Medulla oblongata (tissue), 1 donor: ENCODE measurements around the gene MMP15.
"Not testable (repeated sequence)": the region's sequence is repeated elsewhere in the genome, so short reads cannot be mapped to it uniquely, and the experiment has no call there.

Experiments used
- DNase-seq: peaks from one replicate; pipeline ENCODE4 v3.0.0-alpha.2; 2015; ENCODE audit errors: extremely low spot score

Gene MMP15

GRCh38 chr16:58049232-58050185 lies 24.0 kb downstream of the MMP15 start:
- DNase-seq = no peak

- no peak for DNase-seq
Observed at GRCh38 chr16:58051296-58051695, 25.7 kb downstream of the MMP15 start.

- DNase-seq = no peak
Observed at GRCh38 chr16:58051821-58052603, 26.5 kb downstream of the MMP15 start.

- no peak for DNase-seq
Observed at GRCh38 chr16:58053682-58054005, 28.1 kb downstream of the MMP15 start.

DNA sequence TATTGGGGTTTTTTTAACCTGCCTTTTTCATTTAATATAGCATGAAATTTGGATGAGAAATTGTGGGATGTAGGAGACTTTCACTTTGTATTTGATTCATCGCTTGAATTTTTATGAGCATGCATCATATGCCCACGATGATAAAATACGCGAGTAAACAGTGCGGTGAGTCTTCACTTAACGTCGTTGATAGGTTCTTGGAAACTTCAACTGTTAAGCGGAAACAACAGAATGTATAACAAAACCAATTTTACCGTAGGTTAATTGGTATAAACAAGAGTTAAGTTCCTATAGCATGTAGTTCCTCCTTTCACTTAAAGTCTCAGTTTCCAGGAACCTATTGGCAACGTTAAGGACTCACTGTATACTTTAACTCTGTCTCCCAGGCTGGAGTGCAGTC lies 28.7 kb downstream of the MMP15 start:
- no peak for DNase-seq

DNA sequence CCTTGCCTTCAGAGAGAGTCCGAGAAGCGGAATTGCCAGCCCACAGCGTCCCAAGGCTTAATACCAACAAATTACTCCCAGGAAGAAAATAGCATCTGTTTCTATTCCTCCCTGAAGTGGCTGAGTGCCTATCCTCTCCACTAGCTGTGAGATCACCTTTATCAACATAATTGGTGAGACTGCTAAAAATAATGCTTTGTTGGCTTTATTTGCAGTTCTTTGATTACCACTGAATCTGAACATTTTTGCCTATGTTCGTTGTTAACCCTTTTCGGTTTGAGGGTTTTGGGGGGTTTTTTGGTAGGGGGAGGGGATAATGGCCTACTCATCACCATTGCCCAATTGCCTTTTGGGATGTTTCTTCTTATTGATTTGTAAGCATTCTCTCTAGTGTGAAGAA lies 31.0 kb downstream of the MMP15 start:
- DNase-seq = no peak

DNA sequence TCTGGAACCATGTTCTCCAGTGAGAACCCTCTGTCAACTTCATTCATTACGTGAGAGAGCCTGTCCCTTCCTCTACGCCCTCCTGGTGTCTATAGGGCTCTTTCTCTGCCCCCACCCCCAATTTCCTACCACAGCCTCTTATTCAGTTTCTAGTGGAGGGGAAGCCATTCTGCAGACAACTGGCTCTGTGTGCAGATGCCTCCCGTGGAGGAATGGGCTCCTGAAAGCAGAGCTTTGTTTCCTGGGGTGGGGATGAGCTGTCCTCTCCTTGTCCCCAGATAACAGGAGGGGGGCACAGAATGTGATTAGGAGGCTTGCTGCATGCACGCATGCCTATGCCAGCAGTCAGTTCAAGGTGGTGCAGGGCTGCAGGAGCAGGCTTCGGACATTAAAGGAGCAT lies 31.6 kb downstream of the MMP15 start:
- peak; percentile 15 for DNase-seq

DNA sequence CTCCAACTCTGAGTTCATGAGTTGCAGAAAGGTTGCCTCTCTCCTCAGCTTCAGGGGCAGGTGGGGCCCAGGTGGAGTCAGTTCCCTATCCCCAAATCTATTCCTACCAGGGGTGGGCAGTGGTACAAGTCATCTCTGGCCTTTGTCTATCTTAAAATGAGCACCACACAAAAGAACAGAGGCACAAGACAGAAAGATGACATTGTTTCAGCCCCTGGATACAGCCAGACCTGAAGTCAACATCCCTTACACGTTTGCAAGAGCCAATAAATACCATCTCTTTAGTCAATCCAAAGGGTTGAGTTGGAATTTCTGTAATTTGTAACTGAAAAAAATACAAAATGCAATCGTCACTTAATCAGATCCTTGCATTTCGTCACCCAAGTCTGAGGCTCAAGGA lies 32.2 kb downstream of the MMP15 start:
- no peak for DNase-seq

DNA sequence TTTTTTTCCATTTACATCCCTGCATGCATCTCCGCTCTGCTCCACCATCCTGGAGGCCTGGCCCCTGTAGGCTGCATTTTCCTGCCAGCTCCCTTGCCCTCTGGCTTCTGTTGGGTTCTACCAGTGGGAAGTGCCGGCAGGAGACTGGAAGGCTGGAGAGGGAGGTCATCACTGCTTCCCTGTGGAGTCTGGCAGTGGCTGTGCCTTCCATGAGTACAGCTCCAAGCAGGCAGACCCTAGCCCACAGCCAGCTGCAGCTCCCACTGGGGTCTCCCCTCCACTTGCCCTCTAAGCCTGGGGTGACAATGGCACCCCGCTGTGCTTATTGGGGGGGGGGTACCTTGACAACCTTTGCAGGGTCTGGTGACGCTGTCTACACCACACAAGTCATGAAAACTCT lies 37.3 kb downstream of the MMP15 start:
- no peak for DNase-seq

DNA sequence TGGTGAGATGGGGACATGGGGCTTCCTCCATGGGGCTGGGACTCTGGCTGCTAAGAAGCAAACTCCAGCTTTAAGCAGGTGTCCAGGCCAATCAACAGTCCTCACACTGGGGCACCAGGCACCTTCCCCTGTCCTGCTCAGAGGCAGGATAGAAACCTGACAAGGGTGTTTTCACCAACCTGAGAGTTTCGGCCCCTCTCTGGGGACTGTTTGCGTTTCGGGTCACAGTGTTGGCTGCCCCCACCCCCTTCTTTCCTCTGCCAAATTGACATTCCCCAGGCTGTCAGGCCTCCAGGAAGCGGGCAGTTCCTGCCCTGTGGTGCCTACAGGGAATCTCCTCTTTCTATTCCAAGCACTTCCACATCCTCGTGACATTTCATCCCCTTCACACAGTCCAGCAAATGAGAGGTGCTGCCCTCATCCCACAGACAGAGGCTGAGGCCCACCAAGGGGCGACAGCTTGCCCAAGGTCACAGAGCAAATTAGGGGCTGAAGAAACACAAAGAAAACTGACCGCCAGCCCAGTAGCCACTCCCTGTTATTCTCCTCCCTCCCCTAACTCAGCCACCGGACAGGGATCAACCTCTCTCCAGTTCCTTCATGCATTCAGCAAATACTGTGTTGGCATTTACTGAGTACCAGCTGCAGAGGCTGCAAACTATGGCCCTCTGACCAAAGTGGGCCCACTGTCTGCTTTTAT lies 38.0 kb downstream of the MMP15 start:
- DNase-seq = no peak

DNA sequence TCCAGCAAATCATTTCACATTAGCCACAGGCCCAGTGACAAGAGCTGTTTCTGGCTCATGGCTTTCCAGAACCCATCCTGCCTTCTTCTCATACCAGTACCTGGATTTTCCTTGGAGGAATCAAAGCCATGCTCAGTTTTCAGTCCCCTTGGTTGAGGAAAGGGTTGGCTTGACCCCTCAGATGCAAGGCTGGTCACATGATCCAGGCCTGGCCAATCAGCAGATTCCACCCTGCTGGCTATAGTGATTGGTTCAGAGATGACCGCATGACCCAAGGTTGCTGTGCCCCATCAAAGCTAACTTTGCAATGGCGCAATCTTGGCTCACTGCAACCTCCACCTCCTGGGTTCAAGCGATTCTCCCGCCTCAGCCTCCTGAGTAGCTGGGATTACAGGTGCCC lies 45.0 kb downstream of the MMP15 start:
- DNase-seq = no peak

GRCh38 chr16:58072134-58072533 lies 46.6 kb downstream of the MMP15 start:
- DNase-seq = not testable (repeated sequence)

- DNase-seq = not testable (repeated sequence)
Observed at GRCh38 chr16:58073086-58073485, 47.5 kb downstream of the MMP15 start.

GRCh38 chr16:58074657-58075056 lies 49.1 kb downstream of the MMP15 start:
- DNase-seq = no peak

DNA sequence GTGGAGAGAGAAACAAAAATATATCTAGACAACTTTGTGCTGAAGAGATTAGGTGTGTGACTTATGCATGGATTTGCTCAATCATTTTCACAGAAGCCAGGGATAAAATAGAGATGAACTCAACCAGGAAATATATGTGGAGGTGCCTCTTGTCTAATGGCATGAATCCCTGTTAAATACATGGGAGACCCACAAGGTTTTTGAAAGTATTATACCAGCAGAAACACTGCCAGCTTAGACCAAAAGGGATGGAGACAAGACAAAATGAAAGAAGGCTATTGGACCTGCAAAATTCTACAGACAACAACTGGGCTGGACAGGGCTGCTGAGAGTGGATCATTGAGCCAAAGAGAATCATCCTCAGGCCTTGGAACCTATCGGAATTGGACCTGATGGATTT lies 51.0 kb downstream of the MMP15 start:
- DNase-seq = no peak

DNA sequence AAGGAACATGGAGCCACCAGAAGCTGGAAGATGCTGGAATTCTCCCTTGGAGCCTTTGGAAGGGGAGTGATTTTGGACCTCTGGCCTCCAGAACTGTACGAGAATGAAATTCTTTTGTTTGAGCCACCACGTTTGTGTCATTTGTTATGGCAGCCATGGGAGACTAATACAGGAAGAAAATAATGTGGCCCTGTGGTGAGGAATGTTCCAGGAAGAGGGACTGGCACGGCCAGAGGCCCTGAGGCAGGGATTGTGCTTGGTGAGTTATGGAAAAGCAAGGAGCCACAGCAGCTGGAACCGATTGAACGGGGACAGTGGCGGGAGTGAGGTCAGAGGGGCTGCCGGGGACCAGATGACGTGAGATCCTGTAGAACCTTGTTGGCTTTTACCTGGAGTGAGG lies 52.2 kb downstream of the MMP15 start:
- DNase-seq = no peak

DNA sequence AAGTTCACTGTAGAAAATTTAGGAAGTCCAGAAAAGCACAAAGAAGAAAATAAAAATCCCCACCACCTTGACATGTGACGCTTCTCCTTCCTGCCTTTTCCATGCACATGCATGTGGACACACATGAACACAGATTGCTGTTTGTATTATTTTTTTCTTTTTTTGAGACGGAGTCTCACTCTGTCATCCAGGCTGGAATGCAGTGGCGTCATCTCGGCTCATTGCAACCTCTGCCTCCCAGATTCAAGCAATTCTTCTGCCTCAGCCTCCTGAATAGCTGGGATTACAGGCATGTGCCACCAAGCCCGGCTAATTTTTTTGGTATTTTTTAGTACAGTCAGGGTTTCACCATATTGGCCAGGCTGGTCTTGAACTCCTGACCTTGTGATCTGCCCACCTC lies 55.1 kb downstream of the MMP15 start:
- DNase-seq = not testable (repeated sequence)

- no peak for DNase-seq
Observed at GRCh38 chr16:58082381-58082780, 56.8 kb downstream of the MMP15 start.

GRCh38 chr16:58084635-58085034 lies 59.1 kb downstream of the MMP15 start:
- no peak for DNase-seq

DNA sequence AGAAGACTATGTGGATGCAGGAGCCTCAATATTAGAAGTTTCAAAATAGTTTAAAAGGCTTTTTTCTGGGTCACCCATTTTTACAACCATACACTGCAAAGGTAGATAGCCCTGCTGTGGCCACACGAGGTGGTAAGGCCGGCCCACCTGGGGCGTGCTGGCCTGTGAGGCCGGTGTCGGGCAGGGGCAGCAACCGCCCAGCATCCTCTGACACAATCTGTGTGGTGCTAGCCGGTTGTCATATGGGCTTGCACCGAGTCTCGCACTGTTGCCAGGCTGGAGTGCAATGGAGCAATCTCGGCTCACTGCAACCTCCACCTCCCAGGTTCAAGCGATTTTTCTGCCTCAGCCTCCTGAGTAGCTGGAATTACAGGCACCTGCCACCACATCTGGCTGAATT lies 59.6 kb downstream of the MMP15 start:
- no peak for DNase-seq

GRCh38 chr16:58085584-58086251 lies 60.2 kb downstream of the MMP15 start:
- DNase-seq = no peak
